ENCODE measurements around the gene C9. TPM values are rescaled to one million over a fixed set of nuclear protein-coding genes. Genes with fewer than 3 reads are reported as not detected.
"Not testable (repeated sequence)": the region's sequence is repeated elsewhere in the genome, so short reads cannot be mapped to it uniquely, and the experiment has no call there.

Gene C9
- total RNA-seq, 2 experiments from 2014 or later = not detected

GRCh38 chr5:39274398-39275085, 89.8 kb downstream of the C9 start:
- Mint-ChIP-seq H3K4me3 (peak overlapping the region; percentile 74), H3K9me3 (peaks cover 5% of the 10 kb centered on the region), H3K27me3 (ENCODE audit: low read depth) (no peaks in the 10 kb centered on the region), H3K4me1 (ENCODE audit: low read depth) (peaks cover 51% of the 10 kb centered on the region), H3K36me3 (ENCODE audit: low read depth) (peaks cover 5% of the 10 kb centered on the region), H3K27ac (peak overlapping the region; percentile 94)
- no peak for DNase-seq
- CTCF ChIA-PET = interaction anchor here (0.6 to 18.7 kb wide), 6 partner anchors 8 to 105 kb away, joined by 3 to 317 read pairs (median 6); partner anchors contain the start of gene FYB1
- intact Hi-C loops (cut with micrococcal nuclease) = loop anchor here (1.0 kb wide), 3 partner anchors 18 to 59 kb away; no protein-coding TSS in a partner anchor

DNA sequence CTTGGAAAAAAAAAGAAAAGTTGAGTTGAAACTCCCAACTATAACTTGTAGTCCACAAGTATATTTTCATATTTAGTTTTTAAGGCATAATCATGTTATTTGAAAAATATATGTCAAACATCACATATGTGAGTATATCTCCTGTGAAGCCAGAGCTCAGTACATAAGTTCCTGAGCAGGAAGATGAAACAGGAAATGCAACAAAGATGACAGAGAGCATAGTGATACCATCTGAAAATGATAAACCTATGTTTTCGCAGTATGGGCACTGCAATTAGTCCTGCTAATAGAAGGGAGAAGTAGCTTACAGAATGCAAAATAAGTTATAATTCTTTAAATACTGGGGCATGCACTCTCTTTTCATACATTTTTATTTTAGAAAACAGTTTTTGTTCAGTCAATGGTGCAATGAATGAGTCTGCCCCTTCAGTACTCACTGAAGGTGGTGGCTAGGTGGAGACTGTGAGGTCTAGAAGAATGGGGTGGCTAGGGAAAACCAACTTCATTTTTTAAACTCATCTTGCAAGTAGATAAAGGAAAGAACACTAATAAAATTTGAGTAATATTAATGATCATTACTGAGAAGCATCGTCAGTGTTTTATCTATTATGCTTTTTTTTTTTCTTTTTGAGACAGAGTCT, 90.9 kb downstream of the C9 start:
- H3K9me3 Mint-ChIP-seq = peaks cover 4% of the 10 kb centered on the region
- no peak for DNase-seq
- no peaks in the 10 kb centered on the region for H3K27me3 Mint-ChIP-seq (ENCODE audit: low read depth)
- intact Hi-C loops (cut with micrococcal nuclease) = no loop called here
- peaks cover 39% of the 10 kb centered on the region for H3K4me1 Mint-ChIP-seq (ENCODE audit: low read depth)
- peak overlapping the region; percentile 94 for H3K27ac Mint-ChIP-seq
- peaks cover 4% of the 10 kb centered on the region for H3K36me3 Mint-ChIP-seq (ENCODE audit: low read depth)
- CTCF ChIA-PET = interaction anchor here (1.1 to 18.7 kb wide), 3 partner anchors 9 to 52 kb away, joined by 4 to 317 read pairs (median 14); partner anchors contain the start of gene FYB1
- H3K4me3 Mint-ChIP-seq = no peak overlapping the region

DNA sequence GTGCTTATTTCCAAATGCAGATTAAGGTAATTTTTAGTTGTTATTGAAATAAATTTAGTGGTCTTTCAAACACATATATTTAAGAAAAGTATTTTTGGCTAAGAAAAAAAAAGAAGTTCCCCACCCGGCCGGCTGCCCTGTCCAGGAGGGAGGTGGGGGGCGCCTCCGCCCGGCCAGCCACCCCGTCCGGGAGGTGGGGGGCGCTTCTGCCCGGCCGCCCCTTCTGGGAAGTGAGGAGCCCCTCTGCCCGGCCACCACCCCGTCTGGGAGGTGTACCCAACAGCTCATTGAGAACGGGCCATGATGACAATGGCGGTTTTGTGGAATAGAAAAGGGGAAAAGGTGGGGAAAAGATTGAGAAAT, 91.4 kb downstream of the C9 start:
- CTCF ChIA-PET = interaction anchor here (1.1 to 18.7 kb wide), 3 partner anchors 8 to 51 kb away, joined by 4 to 317 read pairs (median 14); partner anchors contain the start of gene FYB1
- H3K27me3 Mint-ChIP-seq (ENCODE audit: low read depth); H3K36me3 Mint-ChIP-seq (ENCODE audit: low read depth); H3K9me3 Mint-ChIP-seq; H3K4me3 Mint-ChIP-seq; H3K27ac Mint-ChIP-seq; intact Hi-C loops (cut with micrococcal nuclease); DNase-seq: not testable (repeated sequence)
- peaks cover 36% of the 10 kb centered on the region for H3K4me1 Mint-ChIP-seq (ENCODE audit: low read depth)

DNA sequence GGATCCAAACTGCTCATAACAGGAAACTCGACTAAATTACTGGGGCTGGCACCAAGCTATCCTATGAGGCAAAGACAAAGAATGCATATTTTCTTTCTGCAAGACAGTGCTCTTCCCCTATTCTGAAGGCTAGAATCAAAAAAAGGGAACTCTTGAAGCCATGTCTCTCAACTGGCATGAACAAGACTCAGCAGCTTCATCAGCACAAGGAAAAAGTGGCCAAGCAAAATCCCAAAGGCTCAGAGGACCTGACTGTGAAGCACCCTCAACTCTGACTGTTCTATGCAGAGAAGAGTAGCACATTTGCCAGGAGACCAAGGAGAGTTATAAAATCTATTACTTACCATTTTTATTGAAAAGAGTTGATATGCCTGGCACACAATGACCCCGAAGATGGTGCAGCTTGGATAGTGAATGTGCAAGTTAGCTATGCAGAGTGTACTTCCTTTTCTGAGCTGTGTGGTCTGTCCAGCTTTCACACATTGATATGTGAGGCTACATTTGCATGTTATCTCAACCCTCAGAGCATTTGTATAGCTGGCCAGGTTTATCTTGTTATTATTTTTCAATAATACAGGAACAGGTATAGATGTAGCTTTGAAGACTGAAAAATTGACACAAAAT, 94.0 kb downstream of the C9 start:
- no peaks in the 10 kb centered on the region for H3K36me3 Mint-ChIP-seq (ENCODE audit: low read depth)
- peaks cover 27% of the 10 kb centered on the region for H3K4me1 Mint-ChIP-seq (ENCODE audit: low read depth)
- no peak overlapping the region for H3K4me3 Mint-ChIP-seq
- H3K27ac Mint-ChIP-seq = no peak overlapping the region
- no peak for DNase-seq
- CTCF ChIA-PET = interaction anchor here (1.1 to 18.7 kb wide), 3 partner anchors 13 to 321 kb away, joined by 3 to 317 read pairs (median 3); partner anchors contain the start of gene FYB1
- intact Hi-C loops (cut with micrococcal nuclease) = no loop called here
- H3K27me3 Mint-ChIP-seq (ENCODE audit: low read depth) = no peaks in the 10 kb centered on the region
- no peaks in the 10 kb centered on the region for H3K9me3 Mint-ChIP-seq

GRCh38 chr5:39267186-39267585, 97.1 kb downstream of the C9 start:
- Mint-ChIP-seq H3K27me3 (ENCODE audit: low read depth) (no peaks in the 10 kb centered on the region), H3K4me1 (ENCODE audit: low read depth) (peaks cover 10% of the 10 kb centered on the region), H3K36me3 (ENCODE audit: low read depth) (no peaks in the 10 kb centered on the region), H3K9me3 (no peaks in the 10 kb centered on the region), H3K4me3 (no peak overlapping the region), H3K27ac (no peak overlapping the region)
- intact Hi-C loops (cut with micrococcal nuclease) = no loop called here
- CTCF ChIA-PET = interaction anchor here (3.5 kb wide), 1 partner anchor 16 kb away, joined by 13 read pairs; no protein-coding TSS in a partner anchor
- no peak for DNase-seq

GRCh38 chr5:39266442-39266841, 97.9 kb downstream of the C9 start:
- H3K36me3 Mint-ChIP-seq (ENCODE audit: low read depth) = no peaks in the 10 kb centered on the region
- no peaks in the 10 kb centered on the region for H3K27me3 Mint-ChIP-seq (ENCODE audit: low read depth)
- H3K27ac Mint-ChIP-seq = no peak overlapping the region
- intact Hi-C loops (cut with micrococcal nuclease) = no loop called here
- DNase-seq = no peak
- H3K9me3 Mint-ChIP-seq = no peaks in the 10 kb centered on the region
- H3K4me3 Mint-ChIP-seq = no peak overlapping the region
- CTCF ChIA-PET = interaction anchor here (0.7 to 3.5 kb wide), 3 partner anchors 17 to 49 kb away, joined by 3 to 13 read pairs (median 4); no protein-coding TSS in a partner anchor
- H3K4me1 Mint-ChIP-seq (ENCODE audit: low read depth) = peaks cover 6% of the 10 kb centered on the region

- no peak overlapping the region for H3K4me3 Mint-ChIP-seq
- H3K27me3 Mint-ChIP-seq (ENCODE audit: low read depth) = no peaks in the 10 kb centered on the region
- H3K9me3 Mint-ChIP-seq = no peaks in the 10 kb centered on the region
- CTCF ChIA-PET = interaction anchor here (0.7 to 3.5 kb wide), 8 partner anchors 9 to 47 kb away, joined by 3 to 13 read pairs (median 4); no protein-coding TSS in a partner anchor
- H3K27ac Mint-ChIP-seq = no peak overlapping the region
- H3K4me1 Mint-ChIP-seq (ENCODE audit: low read depth) = peaks cover 6% of the 10 kb centered on the region
- intact Hi-C loops (cut with micrococcal nuclease) = no loop called here
- no peak for DNase-seq
- no peaks in the 10 kb centered on the region for H3K36me3 Mint-ChIP-seq (ENCODE audit: low read depth)
Observed at GRCh38 chr5:39264528-39264927, 99.8 kb downstream of the C9 start.

- no peaks in the 10 kb centered on the region for H3K27me3 Mint-ChIP-seq (ENCODE audit: low read depth)
- no peak for DNase-seq
- H3K4me1 Mint-ChIP-seq (ENCODE audit: low read depth) = peaks cover 6% of the 10 kb centered on the region
- no peaks in the 10 kb centered on the region for H3K36me3 Mint-ChIP-seq (ENCODE audit: low read depth)
- H3K4me3 Mint-ChIP-seq = no peak overlapping the region
- H3K27ac Mint-ChIP-seq = no peak overlapping the region
- CTCF ChIA-PET = no interaction called here
- H3K9me3 Mint-ChIP-seq = no peaks in the 10 kb centered on the region
- intact Hi-C loops (cut with micrococcal nuclease) = no loop called here
Observed at GRCh38 chr5:39262981-39263380, 101.3 kb downstream of the C9 start.

- H3K36me3 Mint-ChIP-seq (ENCODE audit: low read depth) = no peaks in the 10 kb centered on the region
- CTCF ChIA-PET = interaction anchor here (1.0 to 1.3 kb wide), 2 partner anchors 23 to 42 kb away, joined by 5 to 6 read pairs; no protein-coding TSS in a partner anchor
- no peaks in the 10 kb centered on the region for H3K9me3 Mint-ChIP-seq
Observed at GRCh38 chr5:39260095-39260494, 104.2 kb downstream of the C9 start.

DNA sequence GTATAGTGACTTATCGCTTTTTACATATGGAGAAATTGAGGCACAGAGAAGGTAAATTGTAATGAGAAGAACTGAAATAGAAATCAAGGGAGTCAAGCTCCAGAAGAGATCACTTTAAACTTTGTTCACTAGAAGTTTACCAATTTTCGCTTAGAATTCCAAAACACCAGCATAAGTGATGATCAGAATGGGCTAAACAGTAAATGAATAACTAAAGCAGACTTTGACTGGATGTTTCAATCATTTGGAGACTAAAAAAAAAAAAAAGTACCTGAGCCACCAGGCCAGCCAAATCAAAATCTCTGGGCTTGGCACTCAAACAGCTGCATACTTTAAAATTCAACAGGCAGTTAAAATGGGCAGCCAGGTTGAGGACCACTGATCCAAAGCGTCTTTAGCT, 106.7 kb downstream of the C9 start:
- DNase-seq = no peak
- CTCF ChIA-PET = interaction anchor here (0.6 to 4.2 kb wide), 4 partner anchors 26 to 46 kb away, joined by 4 to 11 read pairs (median 6); no protein-coding TSS in a partner anchor
- Mint-ChIP-seq H3K9me3 (no peaks in the 10 kb centered on the region), H3K27ac (no peak overlapping the region), H3K27me3 (ENCODE audit: low read depth) (no peaks in the 10 kb centered on the region), H3K4me1 (ENCODE audit: low read depth) (peaks cover 16% of the 10 kb centered on the region), H3K4me3 (no peak overlapping the region), H3K36me3 (ENCODE audit: low read depth) (no peaks in the 10 kb centered on the region)
- intact Hi-C loops (cut with micrococcal nuclease) = no loop called here

More at GRCh38 chr5:39260095-39260494, 104.2 kb downstream of the C9 start:
- no peak for DNase-seq
- H3K4me3 Mint-ChIP-seq = no peak overlapping the region
- intact Hi-C loops (cut with micrococcal nuclease) = no loop called here
- H3K4me1 Mint-ChIP-seq (ENCODE audit: low read depth) = peaks cover 22% of the 10 kb centered on the region
- H3K27me3 Mint-ChIP-seq (ENCODE audit: low read depth) = no peaks in the 10 kb centered on the region
- H3K27ac Mint-ChIP-seq = no peak overlapping the region

DNA sequence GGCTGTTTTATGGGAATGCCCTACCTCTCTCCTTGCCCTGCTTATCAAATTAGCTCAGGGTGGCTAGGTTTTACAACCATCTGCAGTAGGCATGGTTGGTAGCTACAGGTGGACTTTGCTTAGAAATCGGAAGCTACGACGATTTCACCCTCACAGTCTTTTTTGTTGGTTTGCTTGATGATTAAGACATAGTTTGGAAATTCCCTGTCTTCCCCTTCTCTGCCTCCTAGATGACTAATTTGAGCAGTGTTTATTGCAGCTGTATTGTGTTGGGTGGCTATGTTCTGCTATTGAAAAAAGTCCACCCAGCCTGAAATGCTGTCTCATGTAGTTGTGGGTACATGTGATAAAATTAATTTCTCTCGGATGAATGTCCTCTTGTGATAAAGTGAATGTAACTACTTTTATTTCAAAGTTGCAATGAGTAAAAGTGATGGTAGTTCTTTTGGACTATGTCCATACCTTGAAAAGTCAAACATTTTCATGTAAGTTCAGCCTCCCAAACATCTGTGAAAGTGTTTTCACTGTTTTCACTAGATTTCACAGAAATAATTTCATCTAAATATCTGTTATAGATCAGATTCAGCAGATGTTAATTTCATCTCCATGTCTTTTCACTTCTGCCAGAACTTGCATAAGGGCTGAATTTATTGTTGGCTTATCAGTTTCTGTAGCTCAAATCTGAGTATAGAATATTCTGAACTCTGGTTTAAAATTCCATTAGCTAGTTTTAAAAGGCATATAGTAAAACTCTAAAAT, 107.6 kb downstream of the C9 start:
- Mint-ChIP-seq H3K36me3 (ENCODE audit: low read depth) (no peaks in the 10 kb centered on the region), H3K9me3 (no peaks in the 10 kb centered on the region), H3K27me3 (ENCODE audit: low read depth) (no peaks in the 10 kb centered on the region), H3K27ac (no peak overlapping the region), H3K4me3 (no peak overlapping the region), H3K4me1 (ENCODE audit: low read depth) (peaks cover 16% of the 10 kb centered on the region)
- intact Hi-C loops (cut with micrococcal nuclease) = loop anchor here (1.0 kb wide), 2 partner anchors 19 to 25 kb away; no protein-coding TSS in a partner anchor
- peak; percentile 20 for DNase-seq
- CTCF ChIA-PET = interaction anchor here (0.8 to 4.2 kb wide), 4 partner anchors 8 to 44 kb away, joined by 3 to 11 read pairs (median 6); no protein-coding TSS in a partner anchor
